D341Med (cell line): Measurements from ENCODE around the gene UGT3A1.

Source experiments
- DNase-seq: peaks from one replicate; pipeline ENCODE4 v3.0.0; 2012; ENCODE audit warnings: low spot score

The UGT3A1 gene

DNA sequence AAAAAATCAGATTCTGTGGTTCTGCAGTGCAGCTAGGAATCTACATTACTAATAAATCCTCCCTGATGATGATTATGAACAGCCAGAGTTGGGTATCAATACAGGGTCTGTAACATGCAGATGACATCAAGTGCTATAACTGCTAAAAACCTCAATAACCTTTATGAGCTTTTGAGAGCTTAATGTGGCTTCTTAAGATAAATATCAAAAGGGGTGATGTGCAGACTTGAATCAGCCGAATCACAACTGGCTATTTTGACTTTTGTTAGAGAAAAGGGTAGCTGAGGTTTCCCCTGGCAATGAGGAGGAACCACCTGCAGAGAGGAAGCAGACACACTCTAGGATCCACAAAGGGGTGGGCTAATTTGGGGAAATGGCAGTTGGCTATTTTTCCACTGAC lies 83.0 kb downstream of the UGT3A1 start:
- DNase-seq: no peak

- no peak for DNase-seq
Observed at GRCh38 chr5:35904443-35905132, 86.6 kb downstream of the UGT3A1 start.

GRCh38 chr5:35903631-35904203 lies 87.5 kb downstream of the UGT3A1 start:
- DNase-seq: no peak

GRCh38 chr5:35902046-35902672 lies 89.0 kb downstream of the UGT3A1 start:
- no peak for DNase-seq
